SIG-M5 treated with dmso at 0.1 percent for 504 hours (cell line): ENCODE data around the gene EGFL8.

Experiments
- DNase-seq: peaks from one replicate; lab custom pipeline; 2025; ENCODE audit not compliant: unreplicated experiment; lab: John Stamatoyannopoulos, UW

EGFL8 gene

GRCh38 chr6:32146287-32146686, 18.1 kb upstream of the EGFL8 start:
- no peak for DNase-seq

GRCh38 chr6:32146687-32147086, 17.7 kb upstream of the EGFL8 start:
- no peak for DNase-seq

DNA sequence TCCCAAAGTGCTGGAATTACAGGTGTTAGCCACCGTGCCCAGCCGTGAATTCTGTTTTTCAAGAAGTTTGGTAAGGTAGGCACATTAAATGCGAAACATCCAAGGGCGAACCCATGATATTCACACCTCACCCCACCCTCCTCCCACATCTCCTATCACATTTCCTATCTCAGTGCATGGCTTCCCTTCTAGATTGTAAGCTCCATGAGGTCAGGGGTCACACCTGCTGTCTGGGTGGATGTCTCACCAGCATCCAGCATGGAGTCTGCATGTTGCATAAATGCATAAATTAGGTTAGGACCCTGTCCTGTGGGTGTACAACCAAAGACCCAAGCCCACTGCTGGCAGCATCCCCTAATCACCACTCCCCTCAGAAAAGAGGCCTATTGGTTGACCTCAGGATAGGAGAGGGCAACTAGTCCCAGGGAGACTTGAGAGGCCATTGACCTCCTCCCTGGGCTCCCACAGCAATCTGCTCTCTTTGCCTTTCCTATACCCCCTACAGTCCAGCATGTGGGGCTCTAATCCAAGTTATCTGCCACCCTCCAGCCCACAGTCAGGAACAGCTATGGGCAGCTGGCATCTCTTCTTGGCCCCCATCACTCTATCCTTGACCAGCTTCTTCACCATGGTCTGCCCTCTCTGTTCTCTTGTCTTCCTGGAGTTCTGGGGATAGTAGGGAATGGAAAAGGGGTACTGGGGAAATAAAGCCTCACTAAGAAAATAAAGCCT, 16.8 kb upstream of the EGFL8 start:
- no peak for DNase-seq

DNA sequence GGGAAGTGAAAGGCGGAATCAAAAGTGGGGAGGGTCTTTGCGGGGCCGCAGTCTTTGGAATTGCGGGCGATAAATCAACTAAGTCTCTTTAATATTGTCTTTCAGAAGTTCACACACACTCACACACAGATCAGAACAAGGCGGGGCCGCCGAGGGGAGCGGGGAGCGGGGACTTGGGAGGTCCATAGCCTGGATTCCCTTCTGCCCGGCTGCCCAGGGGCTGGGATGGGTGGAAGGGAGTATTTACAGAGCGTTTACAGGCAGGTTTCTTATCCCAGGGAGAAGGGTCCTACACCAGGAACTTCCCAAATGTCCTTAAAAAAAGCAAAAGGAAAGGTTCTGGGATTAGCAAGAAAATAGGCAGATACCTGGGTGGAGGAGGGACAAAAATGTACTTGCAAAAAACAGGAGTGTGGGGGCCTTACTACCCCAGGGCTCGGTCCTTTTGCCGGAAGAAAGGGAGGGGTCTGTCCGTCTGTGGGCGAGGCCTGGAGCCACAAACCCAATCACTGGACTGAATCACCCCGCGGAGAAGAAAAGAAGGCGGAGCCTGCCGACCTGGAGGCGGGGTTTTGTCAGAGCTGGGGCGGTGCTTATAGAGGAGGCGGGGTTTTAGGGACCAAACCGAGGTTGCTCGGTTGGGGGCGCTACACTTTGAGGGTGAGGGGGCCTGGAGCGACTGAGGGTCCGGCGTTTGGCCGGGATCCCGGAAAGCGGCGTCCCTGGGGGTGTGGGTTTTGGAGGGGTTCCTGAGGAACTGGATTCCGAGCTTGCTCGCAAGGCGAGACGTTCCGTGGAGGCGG, 15.9 kb upstream of the EGFL8 start:
- DNase-seq = no peak

DNA sequence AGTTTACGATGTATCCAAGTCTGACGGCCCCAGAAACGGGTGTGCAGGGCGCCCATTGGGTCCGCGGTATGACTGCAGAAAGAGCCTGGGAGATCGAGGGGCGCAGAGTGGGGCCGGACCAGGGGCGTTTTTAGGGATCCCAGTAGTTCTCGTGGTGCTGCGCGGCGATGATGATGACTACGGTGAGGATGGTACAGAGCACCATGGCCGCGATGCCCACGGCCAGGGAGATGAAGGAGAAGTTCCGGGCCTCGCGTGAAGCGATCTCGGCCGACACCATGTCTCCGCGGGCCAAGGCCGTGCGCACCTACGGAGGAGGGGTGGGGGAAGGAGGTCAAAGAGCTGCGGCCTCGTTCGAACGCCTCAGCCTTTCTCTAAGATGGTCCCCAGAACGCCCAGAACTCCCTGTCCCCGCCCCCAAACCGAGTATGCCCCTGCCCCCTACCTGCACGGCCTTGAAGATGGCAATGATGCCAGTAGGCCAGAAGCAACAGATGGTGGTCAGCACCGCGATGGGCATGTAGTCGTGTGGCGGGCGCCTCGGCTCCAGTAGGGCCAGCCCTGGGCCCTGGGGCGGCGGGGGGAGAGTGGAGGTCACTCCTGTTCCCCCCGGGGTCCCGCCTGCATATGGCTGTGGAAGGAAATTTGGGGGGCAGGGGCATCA, 15.2 kb upstream of the EGFL8 start:
- DNase-seq = no peak

DNA sequence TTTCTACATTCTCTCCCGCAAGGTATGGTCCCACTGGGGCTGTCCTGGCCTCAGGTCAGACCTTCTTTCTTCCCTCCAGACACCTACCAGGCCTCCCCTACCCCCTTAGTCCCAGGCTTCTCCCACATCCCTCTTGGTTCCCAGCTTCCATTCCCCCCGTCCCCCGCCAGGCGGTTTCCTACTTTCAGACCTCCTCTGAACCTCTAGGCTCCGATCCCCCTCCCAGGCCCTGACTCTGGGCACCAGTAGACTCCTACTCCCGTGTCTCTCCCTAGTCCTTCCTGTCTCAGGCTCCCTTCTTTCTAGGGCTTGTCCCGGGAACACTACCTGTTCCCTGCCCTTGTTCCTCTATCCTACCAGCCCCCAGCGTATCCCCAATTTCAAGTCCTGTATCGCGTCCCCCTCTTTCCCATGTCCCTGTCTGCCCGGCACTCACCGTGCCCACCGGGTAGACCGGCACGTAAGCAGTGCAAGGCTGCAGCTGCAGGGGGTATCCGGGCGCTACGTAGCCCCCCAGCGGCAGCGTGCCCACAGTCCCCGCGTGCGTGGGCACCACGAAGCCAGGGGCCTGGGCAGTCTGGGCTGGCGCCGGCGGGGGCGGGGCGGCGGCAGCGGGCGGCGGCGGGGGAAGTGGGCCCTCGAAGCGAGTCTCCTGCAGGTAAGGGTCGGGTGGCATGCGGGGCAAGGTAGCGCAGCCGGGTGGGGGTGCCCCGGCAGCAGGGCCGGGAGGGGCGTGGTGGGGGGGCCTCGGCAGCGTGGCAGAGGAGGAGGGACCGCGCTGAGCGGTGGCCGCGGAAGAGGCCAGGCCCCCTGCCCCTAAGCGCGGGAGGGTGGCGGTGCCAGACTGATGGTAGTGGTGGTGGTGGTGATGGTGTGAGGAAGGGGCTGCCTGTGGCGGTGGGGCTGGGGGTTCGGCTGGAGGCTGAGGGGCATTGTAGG, 14.2 kb upstream of the EGFL8 start:
- no peak for DNase-seq

DNA sequence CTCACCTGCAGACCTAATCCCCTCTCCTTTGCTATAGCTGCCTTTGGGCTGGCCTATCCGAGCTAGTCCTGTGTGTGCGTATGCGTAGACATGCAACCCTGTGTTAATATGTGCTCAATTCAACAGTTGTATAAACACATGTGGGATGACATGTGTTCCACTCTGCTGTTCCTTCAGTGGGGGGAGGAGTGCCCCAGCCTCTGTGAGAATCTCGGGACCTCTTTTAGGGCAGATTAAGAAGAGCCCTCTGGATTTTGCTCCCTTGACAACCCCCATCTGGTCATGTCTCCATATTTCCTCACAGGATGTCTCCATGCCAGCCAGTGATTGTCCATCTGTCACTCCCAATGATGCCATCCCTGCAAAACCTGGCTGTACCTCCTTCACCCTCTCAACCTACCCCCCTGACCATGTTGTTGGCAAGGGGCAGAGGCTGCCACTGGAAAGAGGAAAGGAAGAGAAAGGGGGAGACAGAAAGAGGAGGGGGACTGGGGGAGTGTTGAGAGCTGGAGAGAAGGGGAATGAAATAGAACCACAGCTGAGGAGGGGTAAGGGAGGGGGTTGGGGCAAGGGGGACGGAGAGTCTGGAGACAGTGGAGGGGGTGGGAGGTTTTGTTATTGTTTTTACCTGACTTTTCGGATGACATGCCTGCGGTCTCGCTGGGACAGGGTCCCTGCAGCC, 13.1 kb upstream of the EGFL8 start:
- DNase-seq = no peak

- no peak for DNase-seq
These were observed 12.3 kb upstream of the EGFL8 start, which contains the start of gene PRRT1 for GRCh38 chr6:32151863-32152768. Gene PRRT1, minus strand, starts transcription at chr6:32151939. Its CDS starts 112 bp downstream, at chr6:32151827.

- DNase-seq = no peak
These were observed 11.4 kb upstream of the EGFL8 start for GRCh38 chr6:32152769-32153563.

DNA sequence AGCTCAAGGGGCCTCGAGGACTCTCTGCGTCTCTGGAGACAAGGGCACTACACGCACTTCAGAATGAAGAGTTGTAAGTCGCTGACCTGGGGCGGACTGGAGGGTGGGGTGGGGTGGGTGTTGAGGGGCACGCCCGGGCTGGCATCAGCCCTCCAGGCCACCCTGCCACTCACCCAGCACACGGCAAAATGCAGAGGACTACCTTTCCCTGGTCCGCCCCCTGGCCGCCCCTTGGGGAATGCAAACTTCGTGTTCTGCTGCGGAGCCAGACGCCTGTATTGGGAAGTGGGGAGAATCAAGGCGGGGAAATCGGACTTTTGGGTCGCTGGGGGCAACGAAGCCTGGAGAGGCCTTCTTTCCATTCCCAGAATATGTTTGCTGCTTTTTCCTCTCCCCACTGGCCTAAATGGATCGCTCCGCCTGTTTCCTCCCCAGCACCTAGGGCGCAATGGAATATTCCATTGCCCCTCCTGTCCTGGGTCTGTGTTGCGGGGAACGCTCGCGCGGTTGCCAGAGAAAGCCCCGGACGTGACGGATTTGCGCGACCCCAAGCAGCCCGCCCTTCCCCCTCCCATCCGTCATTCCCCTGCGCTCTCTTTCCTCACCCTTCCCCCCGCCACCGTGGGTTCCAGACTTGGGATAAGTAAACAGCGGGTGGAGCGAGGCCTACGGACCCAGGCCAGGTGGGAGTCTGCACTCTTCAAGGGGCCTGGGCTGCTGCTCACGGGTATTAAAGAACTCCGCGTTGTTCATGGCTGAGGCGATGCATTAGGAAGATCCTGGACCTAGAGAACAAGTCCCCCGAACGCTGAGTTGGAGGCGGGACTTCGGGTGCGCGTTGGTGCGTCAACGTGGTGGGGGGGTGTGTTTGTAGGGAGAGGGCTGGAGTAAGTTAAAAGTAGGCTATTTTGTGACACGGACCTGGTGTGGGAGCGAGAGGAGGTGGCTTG, 10.6 kb upstream of the EGFL8 start, which contains the start of gene PPT2:
TSS of gene PPT2 (plus strand) at position 578 of the 950 bp plus-strand sequence. CDS start 454 bp downstream, outside the sequence.
- DNase-seq = peak; percentile 83

DNA sequence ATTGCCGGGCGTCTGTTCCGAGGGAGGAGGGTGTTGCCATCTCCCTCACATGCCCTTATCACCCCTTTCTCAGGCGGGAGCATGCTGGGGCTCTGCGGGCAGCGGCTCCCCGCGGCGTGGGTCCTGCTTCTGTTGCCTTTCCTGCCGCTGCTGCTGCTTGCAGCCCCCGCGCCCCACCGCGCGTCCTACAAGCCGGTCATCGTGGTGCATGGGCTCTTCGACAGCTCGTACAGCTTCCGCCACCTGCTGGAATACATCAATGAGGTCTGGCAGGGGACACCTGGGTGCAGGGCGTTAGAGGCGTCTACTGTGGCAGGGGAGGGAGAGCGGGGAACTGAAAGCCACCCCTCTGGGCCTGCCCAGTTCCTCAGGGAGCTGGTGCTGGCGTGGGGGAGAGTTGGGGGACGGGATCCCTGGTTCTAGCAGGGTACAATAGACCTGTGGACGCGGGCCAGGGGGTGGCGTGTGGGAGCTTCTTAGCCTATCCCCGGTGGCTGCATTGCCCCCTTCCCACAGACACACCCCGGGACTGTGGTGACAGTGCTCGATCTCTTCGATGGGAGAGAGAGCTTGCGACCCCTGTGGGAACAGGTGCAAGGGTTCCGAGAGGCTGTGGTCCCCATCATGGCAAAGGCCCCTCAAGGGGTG, 9.8 kb upstream of the EGFL8 start:
- peak; percentile 56 for DNase-seq

- no peak for DNase-seq
These were observed 7.5 kb upstream of the EGFL8 start for GRCh38 chr6:32156891-32157290.

DNA sequence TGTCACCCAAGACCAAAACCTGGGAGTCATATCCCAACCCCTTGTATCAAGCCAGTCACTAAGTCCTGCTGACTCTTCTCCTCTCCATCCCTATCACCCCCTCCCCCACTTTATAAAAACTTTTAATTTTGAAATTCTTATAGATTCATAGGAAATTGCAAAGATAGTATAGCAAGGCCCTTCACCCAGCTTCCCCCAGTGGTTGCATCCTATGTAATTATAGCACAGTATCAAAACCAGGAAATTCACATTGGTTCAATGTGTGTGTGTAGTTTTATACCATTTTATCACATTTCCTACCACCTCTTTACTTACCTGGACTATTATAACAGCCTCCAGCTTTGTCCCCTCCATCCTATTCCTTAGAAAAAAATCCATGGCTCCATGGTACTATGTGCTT, 6.3 kb upstream of the EGFL8 start:
- DNase-seq = no peak

DNA sequence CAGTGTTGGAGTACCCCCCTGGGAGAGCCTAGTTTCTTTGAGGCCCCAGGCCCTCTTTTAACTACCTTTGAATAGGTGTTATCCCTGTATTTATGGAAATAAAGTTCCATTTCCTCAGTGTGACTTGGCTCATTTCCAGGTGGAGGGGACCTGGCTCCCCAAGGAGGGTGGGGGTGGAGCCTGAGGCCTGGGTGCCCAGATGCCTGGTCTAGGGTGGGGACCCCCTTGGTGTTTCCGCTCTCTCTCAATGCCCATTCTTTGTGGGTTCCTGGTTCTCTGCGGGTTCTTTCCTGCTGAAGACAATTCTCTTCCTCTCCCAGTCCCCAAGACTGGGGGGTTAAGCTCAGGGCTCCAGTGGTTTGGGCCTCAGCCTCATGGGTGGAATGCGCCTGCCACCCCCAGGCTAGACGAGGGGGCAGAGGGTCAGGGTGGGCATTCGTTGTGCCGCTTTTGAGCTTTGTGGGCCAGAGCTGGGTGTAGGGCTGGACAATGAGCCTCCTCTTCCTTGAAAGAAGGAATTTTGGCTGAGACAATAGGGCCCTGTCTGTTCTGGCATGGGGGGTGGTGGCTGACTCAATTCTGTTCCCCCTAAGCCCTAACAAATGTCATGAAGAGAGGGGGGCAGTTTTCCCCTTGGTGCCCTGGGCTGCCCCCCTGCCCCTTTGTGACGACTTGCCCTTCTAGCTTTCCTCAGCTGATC, 686 bp upstream of the EGFL8 start:
- no peak for DNase-seq

DNA sequence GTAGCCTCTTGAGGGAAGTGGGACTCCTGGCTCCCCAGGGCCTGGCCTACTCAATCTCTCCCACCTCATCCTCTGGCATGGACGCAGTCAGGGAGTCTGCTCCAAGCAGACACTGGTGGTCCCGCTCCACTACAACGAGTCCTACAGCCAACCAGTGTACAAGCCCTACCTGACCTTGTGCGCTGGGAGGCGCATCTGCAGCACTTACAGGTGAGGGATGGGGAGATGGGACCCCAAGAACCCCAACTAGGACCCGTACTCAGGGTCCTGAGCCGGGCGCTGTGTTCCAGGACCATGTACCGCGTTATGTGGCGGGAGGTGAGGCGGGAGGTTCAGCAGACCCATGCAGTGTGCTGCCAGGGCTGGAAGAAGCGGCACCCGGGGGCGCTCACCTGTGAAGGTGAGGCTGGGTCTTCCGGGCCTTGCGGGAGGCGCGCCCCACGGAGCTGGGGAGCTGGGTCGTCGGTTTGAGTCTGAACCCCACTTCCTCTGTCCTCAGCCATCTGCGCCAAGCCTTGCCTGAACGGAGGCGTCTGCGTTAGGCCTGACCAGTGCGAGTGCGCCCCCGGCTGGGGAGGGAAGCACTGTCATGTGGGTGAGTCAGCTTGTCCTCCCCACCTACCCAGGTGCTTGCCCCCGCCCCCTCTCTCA, 2.1 kb downstream of the EGFL8 start:
- DNase-seq = no peak
